Ascending aorta (tissue), 2 donors: ENCODE results near the gene GPS2. TPM values are rescaled to one million over a fixed set of nuclear protein-coding genes. Genes with fewer than 3 reads are reported as not detected.

Source experiments
- DNase-seq, 2 donors: peaks; one replicate each; pipeline ENCODE4 v3.0.0-alpha.2; 2019; ENCODE audit warnings: low spot score in 2 of 2
- H3K27ac ChIP-seq, 2 donors: fragments of 200-600 bp; sonication (generic); one replicate each; pipeline ENCODE4 v1.5.1; 2016 to 2017; ENCODE audit warnings: mild to moderate bottlenecking in 1 of 2
- H3K27me3 ChIP-seq: fragments of 200-600 bp; sonication (generic); one replicate; pipeline ENCODE4 v1.5.1; 2017
- H3K36me3 ChIP-seq, 2 donors: fragments of 200-600 bp; sonication (generic); one replicate each; pipeline ENCODE4 v1.5.1; 2016
- H3K4me1 ChIP-seq, 2 donors: fragments of 200-600 bp; sonication (generic); one replicate each; pipeline ENCODE4 v1.5.1; 2016 to 2017; ENCODE audit warnings: mild to moderate bottlenecking in 1 of 2
- H3K4me3 ChIP-seq, 2 donors: fragments of 200-600 bp; sonication (generic); one replicate each; pipeline ENCODE4 v1.5.1; 2016 to 2017; ENCODE audit warnings: mild to moderate bottlenecking in 1 of 2
- H3K9me3 ChIP-seq, 2 donors: fragments of 200-600 bp; sonication (generic); one replicate each; pipeline ENCODE4 v1.5.1; 2016
- CTCF ChIP-seq, 3 experiments: fragments of 200-600 bp in 2 of 3; fragments of 450-650 bp in 1 of 3; sonication (generic) in 2 of 3; IDR thresholded peaks; one replicate each; pipeline ENCODE4 v1.5.1; 2016 to 2019; ENCODE audit warnings: antibody characterized with exemption in 3 of 3, mild to moderate bottlenecking in 1 of 3, moderate library complexity in 1 of 3
- intact Hi-C: fragments of 100-400 bp; cut with DNase I; formaldehyde crosslinking; loops from one replicate; pipeline ENCODE4 v1.15.1; 2023
- total RNA-seq: library from RNA; depleted of rRNA; stranded (reverse); fragments of >200 nt; gene quantifications from one replicate; pipeline ENCODE4 v1.1.0, GENCODE V29; 2016

GPS2 gene
- total RNA-seq, 1 donor from 2014 or later = 52.4 TPM

- Histone ChIP-seq H3K4me3 (no peak overlapping the region), H3K27me3 (no peaks in the 10 kb centered on the region), H3K9me3 (no peaks in the 10 kb centered on the region), H3K36me3 (no peaks in the 10 kb centered on the region), H3K4me1 (peaks cover 9 to 16% of the 10 kb centered on the region in 2 donors), H3K27ac (no peak overlapping the region)
- intact Hi-C loops = no loop called here
- no peak for TF ChIP-seq CTCF (IDR thresholded peaks at IDR 0.05)
- DNase-seq = no peak
These were observed 30.2 kb downstream of the GPS2 start for GRCh38 chr17:7284911-7285310.

- Histone ChIP-seq H3K4me1 (peaks cover 9 to 16% of the 10 kb centered on the region in 2 donors), H3K4me3 (no peak overlapping the region), H3K9me3 (no peaks in the 10 kb centered on the region), H3K27me3 (no peaks in the 10 kb centered on the region), H3K27ac (no peak overlapping the region), H3K36me3 (no peaks in the 10 kb centered on the region)
- intact Hi-C loops = no loop called here
- DNase-seq = no peak
- TF ChIP-seq CTCF (IDR thresholded peaks at IDR 0.05) = no peak
These were observed 31.5 kb downstream of the GPS2 start for GRCh38 chr17:7283471-7284216.

GRCh38 chr17:7282752-7283321 lies 32.3 kb downstream of the GPS2 start:
- TF ChIP-seq CTCF (IDR thresholded peaks at IDR 0.05) = no peak
- Histone ChIP-seq H3K4me3 (peak overlapping the region in 1 of 2 donors; percentile 56), H3K4me1 (peaks cover 9 to 16% of the 10 kb centered on the region in 2 donors), H3K27me3 (no peaks in the 10 kb centered on the region), H3K9me3 (no peaks in the 10 kb centered on the region), H3K36me3 (no peaks in the 10 kb centered on the region), H3K27ac (no peak overlapping the region)
- intact Hi-C loops = no loop called here
- no peak for DNase-seq

GRCh38 chr17:7281953-7282751 lies 33.0 kb downstream of the GPS2 start:
- Histone ChIP-seq H3K9me3 (no peaks in the 10 kb centered on the region), H3K4me1 (peaks cover 9 to 16% of the 10 kb centered on the region in 2 donors), H3K4me3 (peak overlapping the region; percentile 56), H3K27me3 (no peaks in the 10 kb centered on the region), H3K27ac (no peak overlapping the region), H3K36me3 (no peaks in the 10 kb centered on the region)
- no peak for TF ChIP-seq CTCF (IDR thresholded peaks at IDR 0.05)
- intact Hi-C loops = loop anchor here (1.0 to 2.0 kb wide), 2 partner anchors 30 to 67 kb away; partner anchors contain the start of gene ELP5
- no peak for DNase-seq

- H3K9me3 ChIP-seq = no peaks in the 10 kb centered on the region
- TF ChIP-seq CTCF (IDR thresholded peaks at IDR 0.05) = no peak
- no peaks in the 10 kb centered on the region for H3K27me3 ChIP-seq
- H3K36me3 ChIP-seq = no peaks in the 10 kb centered on the region
- H3K4me1 ChIP-seq = peaks cover 9 to 16% of the 10 kb centered on the region in 2 donors
- H3K4me3 ChIP-seq = peak within 1 kb of the TSS; percentile 56
- peak; percentile 73 to 94 for DNase-seq
- peak within 1 kb of the TSS; percentile 73 to 81 for H3K27ac ChIP-seq
- intact Hi-C loops = loop anchor here (1.0 to 2.0 kb wide), 2 partner anchors 29 to 67 kb away; partner anchors contain the start of gene ELP5
These were observed 33.8 kb downstream of the GPS2 start, which contains the start of gene SLC2A4 for GRCh38 chr17:7281074-7281952. Gene SLC2A4, plus strand, starts transcription at chr17:7281718. Its CDS starts 217 bp downstream, at chr17:7281935.
